Type B pancreatic cell (in vitro differentiated cells): ENCODE results near the gene TNFRSF12A. TPM values are rescaled to one million over a fixed set of nuclear protein-coding genes. Genes with fewer than 3 reads are reported as not detected.

Experiments used
- DNase-seq: peaks from one replicate; pipeline ENCODE4 v3.0.0; 2021; ENCODE audit warnings: mixed read lengths; ENCODE audit not compliant: unreplicated experiment; ENCODE audit errors: extremely low spot score
- H3K27ac Mint-ChIP-seq: 2 replicates; pipeline ENCODE4 v1.8.0; 2021; ENCODE audit warnings: mild to moderate bottlenecking, mixed read lengths
- H3K27me3 Mint-ChIP-seq: 2 replicates; pipeline ENCODE4 v1.8.0; 2021; ENCODE audit warnings: mixed read lengths
- H3K36me3 Mint-ChIP-seq: 2 replicates; pipeline ENCODE4 v1.8.0; 2021; ENCODE audit warnings: mixed read lengths
- H3K4me1 Mint-ChIP-seq: one replicate; pipeline ENCODE4 v1.8.0; 2021; ENCODE audit warnings: mixed read lengths; ENCODE audit not compliant: unreplicated experiment
- H3K4me3 Mint-ChIP-seq: 2 replicates; pipeline ENCODE4 v1.8.0; 2021; ENCODE audit warnings: mild to moderate bottlenecking, mixed read lengths
- H3K9me3 Mint-ChIP-seq: 2 replicates; pipeline ENCODE4 v1.8.0; 2021; ENCODE audit warnings: mixed read lengths
- CTCF ChIP-seq: fragments of 200-600 bp; sonication (generic); conservative IDR thresholded peaks from 2 replicates; pipeline ENCODE4 v1.5.0; 2021; ENCODE audit warnings: antibody characterized with exemption, mild to moderate bottlenecking
- total RNA-seq: library from RNA; stranded (reverse); gene quantifications from 2 replicates; pipeline ENCODE4 v1.2.1, GENCODE V29; 2021; ENCODE audit warnings: low replicate concordance

TNFRSF12A gene
- total RNA-seq, 1 donor from 2014 or later, result 24.0 TPM

GRCh38 chr16:2982402-2982801, 37.8 kb upstream of the TNFRSF12A start:
- no peak for DNase-seq
- Mint-ChIP-seq H3K9me3 (no peaks in the 10 kb centered on the region), H3K4me1 (peaks cover 12% of the 10 kb centered on the region), H3K4me3 (peak overlapping the region; percentile 80), H3K36me3 (no peaks in the 10 kb centered on the region), H3K27ac (no peak overlapping the region), H3K27me3 (no peaks in the 10 kb centered on the region)
- TF ChIP-seq CTCF, result no peak

- peak; percentile 91 for DNase-seq
- Mint-ChIP-seq H3K36me3 (no peaks in the 10 kb centered on the region), H3K4me3 (peak overlapping the region; percentile 58), H3K27ac (peak overlapping the region; percentile 83), H3K4me1 (peaks cover 12% of the 10 kb centered on the region), H3K27me3 (no peaks in the 10 kb centered on the region), H3K9me3 (no peaks in the 10 kb centered on the region)
- peak; percentile 95 for TF ChIP-seq CTCF
These were observed 36.4 kb upstream of the TNFRSF12A start for GRCh38 chr16:2983706-2984136.

GRCh38 chr16:2985462-2985861, 34.7 kb upstream of the TNFRSF12A start:
- Mint-ChIP-seq H3K36me3 (no peaks in the 10 kb centered on the region), H3K4me1 (peaks cover 12% of the 10 kb centered on the region), H3K4me3 (no peak overlapping the region), H3K27ac (no peak overlapping the region), H3K27me3 (no peaks in the 10 kb centered on the region), H3K9me3 (no peaks in the 10 kb centered on the region)
- DNase-seq, result no peak
- TF ChIP-seq CTCF, result no peak

- DNase-seq, result no peak
- no peaks in the 10 kb centered on the region for H3K36me3 Mint-ChIP-seq
- no peaks in the 10 kb centered on the region for H3K9me3 Mint-ChIP-seq
- H3K4me1 Mint-ChIP-seq, result peaks cover 12% of the 10 kb centered on the region
- no peak overlapping the region for H3K27ac Mint-ChIP-seq
- TF ChIP-seq CTCF, result no peak
- no peaks in the 10 kb centered on the region for H3K27me3 Mint-ChIP-seq
- no peak overlapping the region for H3K4me3 Mint-ChIP-seq
These were observed 34.2 kb upstream of the TNFRSF12A start for GRCh38 chr16:2985893-2986355.

GRCh38 chr16:2986623-2987188, 33.5 kb upstream of the TNFRSF12A start:
- DNase-seq, result no peak
- no peak overlapping the region for H3K27ac Mint-ChIP-seq
- no peaks in the 10 kb centered on the region for H3K9me3 Mint-ChIP-seq
- H3K4me3 Mint-ChIP-seq, result no peak overlapping the region
- H3K27me3 Mint-ChIP-seq, result no peaks in the 10 kb centered on the region
- no peaks in the 10 kb centered on the region for H3K36me3 Mint-ChIP-seq
- peaks cover 6% of the 10 kb centered on the region for H3K4me1 Mint-ChIP-seq
- no peak for TF ChIP-seq CTCF
